HG03064 (cell line): ENCODE data around the gene GPER1.
"Not testable (repeated sequence)": the region's sequence is repeated elsewhere in the genome, so short reads cannot be mapped to it uniquely, and the experiment has no call there.

Experiments used
- ATAC-seq: cut with Tn5 transposase; IDR thresholded peaks from one replicate; pipeline ENCODE4 v1.9.1; 2021; ENCODE audit warnings: low read depth; ENCODE audit not compliant: unreplicated experiment

Gene GPER1

GRCh38 chr7:1087952-1088920, at the start of gene GPER1:
Gene GPER1 (plus strand): TSS chr7:1088113. CDS start chr7:1091729, 3,616 bp downstream.
- ATAC-seq, result no peak

DNA sequence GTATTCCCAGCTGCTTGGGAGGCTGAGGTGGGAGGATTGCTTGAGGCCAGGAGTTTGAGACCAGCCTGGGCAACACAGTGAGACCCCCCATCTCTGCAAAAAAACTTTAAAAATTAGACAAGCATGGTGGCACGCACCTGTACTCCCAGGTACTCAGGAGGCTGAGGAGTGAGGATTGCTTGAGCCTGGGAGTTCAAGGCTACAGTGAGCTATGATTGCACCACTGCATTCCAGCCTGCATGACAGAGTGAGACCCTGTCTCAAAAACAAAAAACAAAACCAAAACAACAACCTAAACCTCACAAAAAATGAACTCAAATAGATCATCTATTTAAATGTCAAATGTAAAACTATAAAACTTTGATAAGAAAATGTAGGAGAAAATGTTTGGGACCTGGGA, 47.7 kb upstream of the GPER1 start:
- ATAC-seq, result not testable (repeated sequence)

DNA sequence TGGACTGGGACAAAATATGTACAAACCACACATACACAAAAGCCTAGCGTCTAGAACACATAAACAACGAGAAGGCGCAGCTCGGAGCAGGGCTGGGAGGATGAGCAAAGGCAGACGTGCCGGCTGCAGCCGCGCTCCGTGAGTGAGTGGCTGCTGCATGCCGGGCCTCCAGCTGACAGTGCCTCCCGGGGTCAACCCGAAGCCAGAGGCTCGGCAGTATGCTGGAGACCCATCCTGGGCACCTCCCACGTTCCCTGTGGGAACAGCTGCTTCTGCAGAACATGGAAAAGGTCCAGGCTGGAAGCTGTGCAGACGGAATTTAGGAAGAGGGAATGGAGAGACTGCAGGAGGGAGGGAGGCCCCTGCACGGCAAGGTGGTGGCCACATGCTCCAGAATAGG, 47.1 kb upstream of the GPER1 start:
- no peak for ATAC-seq

- ATAC-seq, result no peak
Measured at GRCh38 chr7:1041551-1042491, 46.1 kb upstream of the GPER1 start.

GRCh38 chr7:1042492-1042833, 45.5 kb upstream of the GPER1 start:
- no peak for ATAC-seq

GRCh38 chr7:1043552-1044188, 44.2 kb upstream of the GPER1 start:
- ATAC-seq, result no peak

- peak; percentile 82 for ATAC-seq
Measured at GRCh38 chr7:1044189-1045068, 43.5 kb upstream of the GPER1 start, which contains the start of gene GPR146. Gene GPR146 (plus strand): TSS chr7:1044546. CDS start chr7:1057516, 12,970 bp downstream.

- no peak for ATAC-seq
Measured at GRCh38 chr7:1045069-1046063, 42.5 kb upstream of the GPER1 start.

DNA sequence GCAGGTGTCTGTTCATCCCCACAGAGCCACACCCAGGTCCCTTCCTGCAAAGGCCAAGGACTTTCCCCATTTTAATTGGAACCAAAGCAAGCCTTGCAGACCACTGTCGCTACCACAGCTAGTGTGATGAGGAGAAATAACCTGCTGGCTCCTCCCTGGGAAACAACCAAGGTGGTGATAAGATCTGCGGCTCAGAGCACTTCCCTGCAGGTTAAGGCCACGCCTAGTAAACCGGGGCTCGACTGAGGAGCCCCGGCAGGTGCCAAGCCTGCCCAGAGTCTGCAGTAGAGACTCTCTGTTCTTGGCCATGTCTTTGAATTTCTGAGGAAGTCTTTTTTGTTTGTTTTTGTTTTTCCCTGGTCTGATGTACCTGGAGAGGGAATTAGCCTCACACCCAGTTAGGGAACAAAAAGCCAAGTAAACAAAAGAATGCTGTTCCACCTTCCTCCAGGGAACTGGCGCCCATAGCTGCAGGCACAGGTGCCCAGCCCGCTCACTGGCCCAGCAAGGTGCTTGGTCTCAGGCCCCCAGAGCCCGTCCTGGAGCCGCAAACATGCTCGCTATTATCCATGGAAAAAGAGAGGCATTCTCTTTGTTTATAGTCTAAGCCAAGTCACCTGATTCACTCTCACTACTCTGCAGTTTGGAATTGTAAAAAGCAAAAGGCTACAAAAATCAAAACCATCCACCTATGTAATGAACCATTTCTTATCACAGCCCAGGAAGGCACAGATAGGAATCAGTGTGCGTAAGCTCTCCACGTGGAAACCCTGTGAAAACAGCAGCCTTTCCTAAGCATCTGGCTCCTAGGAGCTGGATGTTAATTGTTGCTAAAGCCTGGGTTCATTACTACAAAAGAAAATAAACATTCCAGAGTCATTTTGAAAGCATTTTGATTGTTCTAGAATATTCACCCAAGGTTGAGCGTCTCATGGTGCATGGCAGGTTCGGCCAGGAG, 40.9 kb upstream of the GPER1 start:
- no peak for ATAC-seq

DNA sequence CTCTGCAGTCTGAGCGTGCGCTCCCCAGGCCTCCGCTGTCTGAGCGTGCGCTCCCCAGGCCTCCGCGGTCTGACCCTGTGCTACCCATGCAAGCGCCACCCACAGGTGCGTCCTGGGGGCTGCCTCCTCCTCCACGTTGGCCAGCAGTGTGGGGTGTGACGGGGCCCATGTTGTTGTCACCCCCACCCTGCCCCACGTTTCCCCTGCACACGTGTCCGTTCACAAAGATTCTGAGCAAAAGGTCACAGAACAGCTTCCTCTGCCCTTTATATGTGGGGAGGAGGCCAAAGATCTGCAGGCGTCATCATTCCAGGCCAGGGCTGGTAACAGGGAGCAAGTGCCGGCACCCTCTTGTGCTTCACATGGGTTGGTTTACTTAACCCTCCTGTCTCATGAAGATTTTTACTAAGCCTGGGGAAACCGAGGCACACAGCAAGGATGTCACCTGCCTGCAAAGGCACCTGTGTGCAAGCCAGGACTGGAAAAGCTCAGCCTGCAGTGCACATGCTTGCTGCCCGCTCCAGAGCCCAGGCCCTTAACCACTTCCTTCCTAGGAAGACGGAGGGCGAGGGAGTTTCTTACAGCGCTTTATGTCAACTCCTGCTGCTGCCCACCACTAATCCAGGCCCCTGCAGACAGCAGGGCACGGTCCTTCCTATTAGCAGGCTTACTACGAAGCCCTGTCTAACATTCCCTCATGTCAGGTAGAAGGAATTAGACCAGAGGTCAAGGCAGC, 38.7 kb upstream of the GPER1 start:
- ATAC-seq, result no peak

- no peak for ATAC-seq
Measured at GRCh38 chr7:1049801-1050200, 38.1 kb upstream of the GPER1 start.

DNA sequence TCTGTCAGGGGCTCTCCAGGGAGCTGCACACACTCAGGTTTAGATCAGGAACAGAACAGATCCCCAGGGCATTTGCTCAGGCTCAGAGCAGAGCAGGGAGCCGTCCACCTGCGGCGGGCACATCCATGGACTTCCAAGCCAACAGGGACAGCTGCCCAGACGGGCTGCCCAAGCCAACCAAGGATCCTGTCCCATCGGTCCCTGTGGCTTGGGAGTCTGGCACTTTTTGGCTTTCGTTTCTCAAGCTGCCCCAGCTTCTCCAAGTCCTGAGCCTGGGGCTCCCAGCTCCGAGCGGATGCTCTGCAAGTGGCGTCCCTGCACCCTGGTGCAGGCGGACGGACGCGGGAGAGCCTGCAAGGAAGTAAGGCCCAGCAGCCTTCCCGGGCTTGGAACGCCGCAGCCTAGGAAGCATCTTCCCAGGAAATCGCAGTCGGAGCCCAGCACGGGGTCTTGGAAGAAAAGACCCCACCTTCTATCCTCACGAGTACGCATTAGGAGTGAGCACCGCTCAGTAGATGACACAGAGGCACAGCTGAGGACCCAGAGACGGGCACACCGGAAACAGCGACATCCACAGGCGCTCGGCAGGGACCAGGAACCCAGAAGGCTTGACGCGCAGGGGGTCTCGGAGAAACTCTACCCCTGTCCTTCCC, 37.5 kb upstream of the GPER1 start:
- ATAC-seq, result no peak

DNA sequence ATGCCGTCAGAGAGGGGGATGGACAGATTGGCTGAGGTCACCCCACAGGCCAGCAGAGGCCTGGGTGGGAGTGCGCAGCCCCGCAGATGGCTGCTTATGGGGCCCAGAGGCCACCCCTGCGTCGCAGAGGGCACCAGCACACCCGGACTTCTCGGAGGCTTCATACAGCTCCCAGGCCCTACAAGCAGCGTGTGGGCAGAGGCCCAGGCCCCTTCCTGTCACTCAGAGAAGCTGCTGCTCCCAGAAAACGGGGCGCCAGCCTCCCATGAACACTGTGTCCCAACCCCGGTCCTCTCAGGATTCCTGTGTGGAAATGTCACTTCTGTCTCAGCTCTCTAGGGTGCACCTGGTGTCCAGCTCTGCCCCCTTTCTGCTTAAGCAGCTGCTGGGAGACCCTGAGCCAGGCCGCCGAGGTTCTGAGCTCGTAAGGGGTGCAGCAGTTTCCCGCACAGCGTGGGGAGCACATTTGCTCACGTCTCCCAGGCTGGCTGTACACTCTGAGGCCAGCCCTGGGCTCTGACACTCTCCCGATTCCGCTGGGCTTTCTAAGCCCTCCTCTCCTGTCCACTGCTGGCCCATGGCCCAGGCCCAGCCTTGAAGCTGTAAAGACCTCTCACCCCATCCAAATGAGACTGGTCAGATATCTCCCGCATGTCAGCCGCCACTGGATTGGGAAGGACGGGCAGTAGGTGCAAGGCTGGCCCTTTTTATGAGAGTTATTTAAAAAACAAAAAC, 36.8 kb upstream of the GPER1 start:
- no peak for ATAC-seq

GRCh38 chr7:1052031-1052818, 35.7 kb upstream of the GPER1 start:
- ATAC-seq, result no peak

DNA sequence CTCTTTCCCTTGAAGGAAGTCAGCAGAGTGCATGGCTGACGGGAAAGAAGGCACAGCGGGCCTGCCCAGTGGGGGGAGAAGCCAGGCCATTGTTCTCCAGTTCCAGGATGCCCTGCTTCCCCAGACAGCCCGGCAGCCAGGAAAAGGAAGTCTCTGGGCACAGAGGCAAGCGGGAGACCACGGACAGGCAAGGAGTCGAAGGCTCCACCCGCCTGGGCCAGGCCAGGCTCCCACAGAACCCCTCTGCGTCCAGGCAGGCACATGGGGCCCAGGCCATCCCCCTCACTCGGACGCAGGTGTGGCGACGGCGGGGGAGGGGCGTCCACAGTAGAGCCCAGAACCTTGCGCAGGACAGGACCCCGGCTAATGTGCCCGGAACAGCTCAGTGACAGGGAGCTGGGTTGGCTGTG, 34.9 kb upstream of the GPER1 start:
- no peak for ATAC-seq
